ENCODE measurements around the gene ANTKMT. TPM values are rescaled to one million over a fixed set of nuclear protein-coding genes. Genes with fewer than 3 reads are reported as not detected.

ANTKMT gene
- total and polyA plus RNA-seq, 2 of the 4 experiments (the other 2 are of a cell fraction): 7.3 to 16.2 TPM

- H3K18ac ChIP-seq (ENCODE audit: low read depth, low read length): no peak overlapping the region
- H3K4me3 ChIP-seq (ENCODE audit: insufficient read depth, low read depth, low read length): no peak overlapping the region
- peak; percentile 36 for ATAC-seq (ENCODE audit: low read depth)
- H4K8ac ChIP-seq (ENCODE audit: low read depth in 2 of 2, low read length in 2 of 2): no peak overlapping the region
- H3K9ac ChIP-seq (ENCODE audit: low read depth, low read length): no peak overlapping the region
- H3K56ac ChIP-seq (ENCODE audit: extremely low read depth, insufficient read depth, low read length): no peak overlapping the region
- H3K9me3 ChIP-seq (ENCODE audit: control insufficient read depth, insufficient read depth, low read length): no peaks in the 10 kb centered on the region; the same call in 1 of the 2 replicates
- ChIA-PET CTCF (no interaction called here), POLR2A (ENCODE audit: unreplicated experiment) (no interaction called here)
- in situ Hi-C loops (cut with MboI; ENCODE audit: low sequenced_read_pairs) (no loop called here), dilution Hi-C loops (cut with HindIII; ENCODE audit: low sequenced_read_pairs, unreplicated experiment) (no loop called here), intact Hi-C loops (cut with micrococcal nuclease) (no loop called here)
- WGBS, 2 experiments (ENCODE audit: extremely low coverage in 2 of 2, insufficient read length in 1 of 2): 3% methylated on average over 55 of the region's 71 CpGs; no CpG with 5 or more reads in 1 of the 2 experiments
- H3K4me1 ChIP-seq (ENCODE audit: control insufficient read depth, insufficient read depth, low read length): peaks cover 3% of the 10 kb centered on the region; the same call in 1 of the 2 replicates
- H2BK20ac ChIP-seq (ENCODE audit: low read depth, low read length): no peak overlapping the region
- H3K27ac ChIP-seq (ENCODE audit: insufficient read depth, low read length): no peak overlapping the region
- no peak overlapping the region for H2AK9ac ChIP-seq (replicated peaks; ENCODE audit: low read depth, low read length, poor library complexity)
- no peak overlapping the region for H2BK5ac ChIP-seq (ENCODE audit: low read depth, low read length, poor library complexity, severe bottlenecking)
- no peaks in the 10 kb centered on the region for H3K36me3 ChIP-seq (ENCODE audit: control insufficient read depth, insufficient read depth, low read length)
- H2BK120ac ChIP-seq (ENCODE audit: low read depth, low read length): no peak overlapping the region
- no peak overlapping the region for H4K5ac ChIP-seq (ENCODE audit: low read depth, low read length)
- peak overlapping the region; percentile 78 for H2AFZ ChIP-seq (replicated peaks; ENCODE audit: low read length, poor library complexity)
- peaks cover 62% of the 10 kb centered on the region for H3K27me3 ChIP-seq (ENCODE audit: control insufficient read depth, insufficient read depth, low read length)
- H3K23ac ChIP-seq (ENCODE audit: low read depth, low read length): no peak overlapping the region
- no TSS peak for BruUV-seq (replicated peaks)
- H2BK15ac ChIP-seq (ENCODE audit: low read depth, low read length): no peak overlapping the region
- no peak overlapping the region for H3K14ac ChIP-seq (replicated peaks; ENCODE audit: low read depth, low read length)
- 0 out of 2 replicates have a peak overlapping the region, but pooled peaks have one; percentile 22 for H3K4me2 ChIP-seq (ENCODE audit: low read depth, low read length)
- no peak overlapping the region for H4K91ac ChIP-seq (ENCODE audit: insufficient read depth, low read depth, low read length)
- no peak overlapping the region for H3K4ac ChIP-seq (ENCODE audit: low read depth, low read length)
- H4K20me1 ChIP-seq (ENCODE audit: insufficient read depth, low read length): peaks cover 4% of the 10 kb centered on the region
- H3K9me1 ChIP-seq (ENCODE audit: insufficient read depth, low read length): peaks cover 4% of the 10 kb centered on the region; the same call in 1 of the 2 replicates
- H3K79me1 ChIP-seq (ENCODE audit: low read depth in 1 of 2, low read length in 2 of 2): no peaks in the 10 kb centered on the region
- TF ChIP-seq RFX5 (IDR thresholded peaks at IDR 0.05; ENCODE audit: low read depth, low read length): no peak
- TF ChIP-seq RCOR1 (IDR thresholded peaks at IDR 0.05; ENCODE audit: insufficient replicate concordance, low read length): no peak
- TF ChIP-seq USF2 (IDR thresholded peaks at IDR 0.05; ENCODE audit: low read depth, low read length): peak; percentile 58; the same call in 1 of the 2 replicates
- no peak for TF ChIP-seq MXI1 (IDR thresholded peaks at IDR 0.05; ENCODE audit: borderline replicate concordance, low read depth, low read length)
- TF ChIP-seq POLR2A (IDR thresholded peaks at IDR 0.05; ENCODE audit: low read depth, low read length): no peak
- no peak for TF ChIP-seq CTCF (conservative IDR thresholded peaks at IDR 0.05; ENCODE audit: low read depth, low read length)
- TF ChIP-seq ELK1 (IDR thresholded peaks at IDR 0.05; ENCODE audit: borderline replicate concordance, low read depth, low read length): no peak
- DNase-seq: no peak
- H2AK5ac ChIP-seq (ENCODE audit: low read depth, low read length): no peak overlapping the region
Observed at GRCh38 chr16:695355-696089, 25.4 kb upstream of the ANTKMT start.

Measured in IMR-90 (cell line).